ENCODE data around the gene PLAAT3.
A peak's percentile ranks its signal among the peaks of the same experiment; 100 is the strongest.
"Not testable (repeated sequence)": the region's sequence is repeated elsewhere in the genome, so short reads cannot be mapped to it uniquely, and the experiment has no call there.

PLAAT3 gene

GRCh38 chr11:63567044-63567840 lies 47.0 kb downstream of the PLAAT3 start:
- peak; percentile 83 for DNase-seq (ENCODE audit: low spot score)

GRCh38 chr11:63564784-63565350 lies 49.4 kb downstream of the PLAAT3 start:
- DNase-seq (ENCODE audit: low spot score): no peak

- DNase-seq (ENCODE audit: low spot score): no peak
Measured at GRCh38 chr11:63564056-63564774, 50.0 kb downstream of the PLAAT3 start.

DNA sequence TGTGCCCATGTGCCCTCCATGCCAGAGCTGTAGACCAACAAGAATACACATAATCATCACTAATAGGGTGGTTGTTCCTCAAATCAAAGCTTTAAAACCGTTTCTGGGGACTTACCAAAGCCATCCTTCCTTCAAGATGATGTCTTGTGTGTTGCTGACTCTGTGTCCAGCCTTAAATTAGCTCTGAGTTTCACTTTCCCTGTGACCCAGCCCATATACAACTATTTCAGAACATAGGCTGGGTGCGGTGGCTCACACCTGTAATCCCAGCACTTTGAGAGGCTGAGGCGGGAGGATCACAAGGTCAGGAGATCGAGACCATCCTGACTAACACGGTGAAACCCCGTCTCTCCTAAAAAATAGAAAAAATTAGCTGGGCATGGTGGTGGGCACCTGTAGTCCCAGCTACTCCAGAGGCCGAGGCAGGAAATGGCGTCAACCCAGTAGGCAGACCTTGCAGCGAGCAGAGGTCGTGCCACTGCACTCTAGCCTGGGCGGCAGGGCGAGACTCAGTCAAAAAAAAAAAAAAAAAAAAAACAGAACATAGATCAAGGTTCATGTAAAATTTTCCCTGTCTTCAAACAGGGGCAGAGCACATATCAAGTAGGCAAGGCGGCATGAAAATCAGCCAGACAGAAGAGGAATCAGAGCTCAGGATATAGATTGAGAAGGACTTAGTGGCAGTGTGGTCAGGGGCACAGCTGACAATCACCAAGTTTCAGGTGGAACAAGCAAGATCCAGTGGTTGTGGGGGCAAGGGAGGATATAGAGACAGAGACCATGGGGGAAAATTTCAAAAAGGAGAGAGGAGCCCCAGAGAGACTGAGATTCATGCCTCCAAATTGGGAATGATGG lies 50.8 kb downstream of the PLAAT3 start, which contains the start of gene PLAAT2:
Gene PLAAT2 (minus strand): TSS at position 179 of the 855 bp plus-strand sequence. CDS start 55 bp downstream, at position 124.
- DNase-seq (ENCODE audit: low spot score): no peak

DNA sequence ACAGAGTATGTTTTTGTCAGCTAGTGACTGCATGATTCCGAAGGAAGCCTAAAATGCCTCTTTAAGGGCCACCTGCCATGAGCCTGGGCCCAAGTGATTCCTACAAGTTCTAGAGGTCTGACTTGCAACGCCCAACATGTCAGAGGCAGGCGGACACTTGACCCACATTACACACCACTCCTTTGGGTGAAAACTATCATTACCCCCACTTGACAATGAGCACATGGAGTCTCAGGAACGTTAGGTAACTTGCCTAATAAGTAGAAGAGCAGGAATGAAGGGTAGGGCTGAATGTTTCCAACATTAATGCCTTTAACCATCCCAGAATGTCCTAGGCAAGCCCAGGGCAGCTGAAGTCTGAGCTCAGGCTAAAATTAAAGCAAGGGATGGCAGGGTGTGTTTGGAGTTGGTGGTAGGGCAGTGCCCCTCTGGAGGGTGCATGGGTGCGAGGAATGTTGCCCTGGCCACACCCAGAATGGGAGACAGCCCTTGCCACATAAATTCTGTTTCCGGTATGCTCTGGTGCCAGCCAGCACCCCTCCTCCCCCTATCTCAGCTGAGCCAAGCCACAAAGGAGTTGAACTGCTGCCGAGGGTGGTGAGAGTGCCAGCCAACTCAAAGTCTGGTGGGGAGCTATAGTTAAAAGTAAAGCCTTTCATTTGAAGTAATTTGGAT lies 53.6 kb downstream of the PLAAT3 start:
- peak; percentile 29 for DNase-seq (ENCODE audit: low spot score)

DNA sequence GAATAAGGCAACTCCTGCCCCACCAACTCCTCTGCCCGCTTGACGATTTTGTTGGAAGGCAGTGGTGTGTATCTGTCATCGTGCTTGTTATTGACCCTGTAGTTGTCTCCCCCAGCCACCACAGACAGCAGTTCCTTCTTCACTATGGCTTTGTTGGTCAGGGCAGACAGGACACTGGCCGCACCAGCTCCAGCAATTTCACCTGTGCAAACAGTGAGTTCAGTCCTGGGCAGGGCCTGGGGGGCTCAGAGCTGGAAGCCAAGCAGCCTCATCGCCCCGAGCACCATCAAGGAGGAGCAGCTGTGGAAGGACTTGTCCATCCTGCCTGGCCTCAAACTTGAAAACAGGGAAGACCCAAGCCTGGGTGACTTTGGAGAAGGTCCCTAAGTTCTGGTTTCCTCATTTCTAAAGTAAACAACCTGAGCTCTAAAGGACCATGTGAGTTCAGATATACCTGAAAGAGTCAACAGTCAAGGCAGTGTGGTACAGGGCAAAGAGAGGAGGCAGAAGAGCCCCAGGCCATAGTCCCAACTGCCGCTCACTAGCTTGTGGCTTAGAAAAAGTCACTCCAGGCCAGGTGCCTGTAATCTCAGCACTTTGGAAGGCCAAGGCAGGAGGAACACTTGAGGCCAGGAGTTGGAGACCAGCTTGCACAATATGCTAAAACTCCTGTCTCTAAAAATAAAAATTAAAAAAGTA lies 55.6 kb downstream of the PLAAT3 start:
- no peak for DNase-seq (ENCODE audit: low spot score)

DNA sequence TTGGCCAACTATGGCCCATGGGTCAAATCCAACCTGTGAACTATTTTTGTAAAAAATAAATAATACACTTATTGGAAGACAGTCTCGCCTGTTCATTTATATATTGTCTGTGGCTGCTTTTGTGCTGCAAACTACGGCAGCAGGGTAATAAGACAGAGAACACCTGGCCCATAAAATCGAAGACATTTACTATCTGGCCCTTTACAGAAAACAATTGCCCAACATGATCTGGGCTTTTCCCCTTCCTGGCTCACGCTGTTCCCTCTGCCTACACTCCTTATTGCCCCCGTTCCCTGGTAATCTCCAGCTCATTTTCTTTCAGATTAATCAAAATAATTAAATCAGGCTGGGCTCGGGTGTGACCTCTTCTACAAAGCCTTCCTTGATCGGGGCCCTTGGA lies 56.7 kb downstream of the PLAAT3 start:
- no peak for DNase-seq (ENCODE audit: low spot score)

GRCh38 chr11:63556404-63557013 lies 57.7 kb downstream of the PLAAT3 start:
- DNase-seq (ENCODE audit: low spot score): no peak

DNA sequence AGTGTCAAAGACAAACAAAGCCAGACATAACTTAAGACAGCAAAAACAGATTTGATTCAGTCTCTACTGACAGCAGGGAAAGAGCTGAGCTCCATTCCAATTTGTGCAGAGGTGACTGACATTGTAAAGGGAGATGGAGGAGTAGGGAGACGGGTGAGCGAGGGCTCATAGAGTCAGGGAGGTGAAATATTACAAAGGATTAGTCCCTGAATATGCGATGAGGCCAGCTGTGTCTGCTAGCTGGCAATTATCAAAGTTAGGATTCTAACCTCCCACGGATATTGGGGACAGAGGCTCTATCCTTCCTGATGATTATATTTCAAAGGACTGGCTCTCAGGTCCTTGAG lies 59.4 kb downstream of the PLAAT3 start:
- DNase-seq (ENCODE audit: low spot score): no peak

DNA sequence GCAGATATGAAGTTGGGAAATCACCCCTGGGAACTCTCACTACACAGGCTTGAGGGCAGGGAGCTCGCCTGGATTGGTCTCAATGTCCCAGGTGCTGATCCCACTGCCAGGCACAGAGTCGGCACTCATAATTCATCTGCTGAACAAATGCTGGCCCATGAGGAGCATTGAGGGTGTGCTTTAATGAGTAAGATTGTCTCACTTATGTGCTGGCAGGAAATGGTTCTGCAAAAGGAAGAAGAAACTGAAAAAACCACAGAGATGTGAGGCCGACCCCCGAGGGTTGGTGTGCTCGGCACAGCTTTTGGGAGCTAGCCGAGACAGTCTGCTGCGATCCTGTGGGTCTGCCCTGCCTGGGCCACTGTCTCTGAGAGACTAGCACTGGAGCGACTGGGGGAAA lies 60.5 kb downstream of the PLAAT3 start:
- DNase-seq (ENCODE audit: low spot score): no peak

- DNase-seq (ENCODE audit: low spot score): no peak
Measured at GRCh38 chr11:63552921-63553320, 61.3 kb downstream of the PLAAT3 start.

DNA sequence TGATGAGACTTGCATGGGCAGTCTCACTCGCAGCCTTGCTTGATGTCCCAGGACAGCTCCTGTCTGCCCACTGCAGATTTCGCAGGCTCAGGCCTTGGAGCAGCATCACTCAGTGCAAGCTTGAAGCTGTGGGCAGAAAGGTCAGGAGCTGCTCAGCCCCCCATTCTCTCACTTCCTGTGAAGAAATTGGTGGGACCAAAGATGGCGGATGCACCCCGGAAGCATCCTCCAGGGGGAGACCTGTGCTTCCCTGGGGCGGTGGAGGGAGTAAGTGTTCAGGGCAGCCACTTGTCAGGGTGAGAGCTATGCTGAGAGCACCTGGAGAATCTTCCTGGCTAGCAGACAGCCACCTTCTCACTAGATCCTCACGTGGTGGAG lies 62.4 kb downstream of the PLAAT3 start:
- DNase-seq (ENCODE audit: low spot score): no peak

DNA sequence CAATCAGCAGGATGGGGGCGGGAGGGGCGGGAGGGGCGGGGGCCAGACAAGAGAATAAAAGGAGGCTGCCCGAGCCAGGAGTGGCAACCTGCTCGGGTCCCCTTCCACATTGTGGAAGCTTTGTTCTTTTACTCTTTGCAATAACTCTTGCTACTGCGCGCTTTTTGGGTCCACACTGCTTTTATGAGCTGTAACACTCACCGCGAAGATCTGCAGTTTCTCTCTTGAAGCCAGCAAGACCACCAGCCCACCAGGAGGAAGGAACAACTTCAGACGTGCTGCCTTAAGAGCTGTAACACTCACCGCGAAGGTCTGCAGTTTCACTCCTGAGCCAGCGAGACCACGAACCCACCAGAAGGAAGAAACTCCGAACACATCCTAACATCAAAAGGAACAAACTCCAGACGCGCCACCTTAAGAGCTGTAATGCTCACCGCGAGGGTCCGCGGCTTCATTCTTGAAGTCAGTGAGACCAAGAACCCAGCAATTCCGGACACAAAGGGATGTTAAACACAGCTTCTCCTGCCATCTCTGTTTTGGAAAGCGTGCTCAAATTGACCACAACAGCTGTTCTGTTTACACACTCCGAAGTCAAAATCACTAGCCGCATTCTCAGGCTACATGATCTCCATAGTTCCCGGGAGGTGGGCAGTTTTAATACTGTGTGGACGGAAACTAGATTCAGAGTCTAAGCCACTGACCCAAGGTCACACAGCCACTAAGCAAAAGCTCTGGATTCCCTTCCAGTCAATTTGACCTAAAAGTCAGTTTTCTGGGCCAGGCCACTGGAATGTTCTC lies 62.9 kb downstream of the PLAAT3 start:
- DNase-seq (ENCODE audit: low spot score): no peak

- not testable (repeated sequence) for DNase-seq (ENCODE audit: low spot score)
Measured at GRCh38 chr11:63550156-63550700, 64.0 kb downstream of the PLAAT3 start.

- no peak for DNase-seq (ENCODE audit: low spot score)
Measured at GRCh38 chr11:63549411-63549810, 64.8 kb downstream of the PLAAT3 start.

DNA sequence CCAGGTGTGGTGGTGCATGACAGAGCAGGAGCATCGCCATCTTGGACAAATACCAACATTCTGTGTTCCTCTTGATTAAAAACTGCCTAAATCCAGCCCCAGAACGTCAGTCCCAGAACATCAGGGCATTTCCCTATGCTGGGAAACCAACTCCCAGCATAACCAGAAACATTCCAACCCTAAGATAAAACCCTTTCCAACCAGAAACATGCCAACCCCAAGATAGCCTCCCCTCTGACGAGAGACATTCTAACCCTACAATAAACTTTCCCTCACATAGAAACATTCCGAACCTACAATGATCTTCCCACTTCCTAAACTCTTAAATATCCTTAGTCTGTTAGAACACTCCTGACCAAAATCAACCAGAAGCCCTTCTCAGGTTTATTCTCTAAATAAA lies 66.1 kb downstream of the PLAAT3 start:
- DNase-seq (ENCODE audit: low spot score): no peak

DNA sequence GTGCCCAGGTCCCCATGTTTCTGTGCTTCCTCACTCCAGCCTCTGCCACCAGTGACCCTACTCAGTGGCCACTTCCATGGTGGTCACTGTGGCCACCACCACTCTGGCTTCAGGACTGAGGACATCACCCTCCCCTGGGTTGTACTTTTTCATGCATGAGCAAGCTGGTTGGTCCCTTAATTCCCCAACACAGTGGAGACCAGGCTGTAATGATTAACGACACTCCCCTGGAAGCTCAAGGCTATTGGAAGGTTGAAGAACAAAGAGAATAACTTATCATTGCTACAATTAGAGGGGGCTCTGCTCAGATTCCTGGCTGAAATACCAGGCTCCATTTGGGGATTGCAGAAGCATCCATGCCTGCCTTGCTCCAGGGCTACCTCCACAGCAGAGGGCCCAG lies 67.2 kb downstream of the PLAAT3 start:
- no peak for DNase-seq (ENCODE audit: low spot score)

- no peak for DNase-seq (ENCODE audit: low spot score)
Measured at GRCh38 chr11:63543711-63544110, 70.5 kb downstream of the PLAAT3 start.

DNA sequence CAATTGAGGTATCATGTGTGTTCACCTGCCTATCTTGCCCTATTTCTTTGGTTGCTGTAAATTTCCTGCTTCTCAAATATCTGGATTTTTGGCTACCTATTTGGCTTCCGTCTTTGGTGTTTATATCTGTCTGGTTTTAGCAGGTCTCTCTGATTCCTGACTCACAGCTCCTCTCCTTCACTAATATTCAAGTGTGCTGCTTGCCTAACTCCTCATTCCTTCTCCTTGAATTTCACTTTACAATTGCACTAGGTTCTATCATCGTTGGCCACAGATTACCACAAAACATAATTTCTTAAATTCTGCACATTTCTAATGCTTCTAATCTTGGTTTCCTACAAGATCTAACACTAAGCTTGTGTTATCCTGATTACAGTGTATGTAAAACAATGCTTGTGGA lies 71.7 kb downstream of the PLAAT3 start:
- not testable (repeated sequence) for DNase-seq (ENCODE audit: low spot score)

Data from hematopoietic multipotent progenitor cell treated with erythropoietin and hydrocortisone succinate and interleukin-3 and kit ligand, for 17 days (in vitro differentiated cells).